AG04449 (cell line): ENCODE data around the gene MGP.

Experiments used
- CTCF ChIA-PET: fragments of 350-600 bp; formaldehyde crosslinking; extraction: SDS; loops from one replicate; lab custom pipeline; 2021; ENCODE audit warnings: antibody characterized with exemption; lab: Yijun Ruan, JAX
- POLR2A ChIA-PET: fragments of 400-600, 350-600 bp; formaldehyde crosslinking; extraction: SDS; loops from one replicate; lab custom pipeline; 2020; ENCODE audit warnings: antibody characterized with exemption, inconsistent platforms; lab: Yijun Ruan, JAX
- DNase-seq: peaks from one replicate; pipeline ENCODE4 v3.0.0-alpha.2; 2010; ENCODE audit warnings: low read depth, low spot score
- H3K4me3 ChIP-seq: 2 replicates; pipeline ENCODE4 v1.5.1; 2011; ENCODE audit warnings: low read depth, mild to moderate bottlenecking, control low read depth, low read length
- CTCF ChIP-seq: IDR thresholded peaks from one replicate; pipeline ENCODE4 v1.5.1; 2011; ENCODE audit warnings: mild to moderate bottlenecking, moderate library complexity, low read length, control low read depth, inconsistent platforms; ENCODE audit not compliant: insufficient read depth; ENCODE audit errors: missing control alignments

The MGP gene

GRCh38 chr12:14844401-14844800 lies 41.3 kb downstream of the MGP start:
- CTCF ChIA-PET, result interaction anchor here (0.8 to 12.7 kb wide), 15 partner anchors 9 to 334 kb away, joined by 3 to 179 read pairs (median 4); a partner anchor contains a TSS
- no peak overlapping the region for H3K4me3 ChIP-seq
- no peak for DNase-seq
- TF ChIP-seq CTCF, result no peak
- POLR2A ChIA-PET, result no interaction called here

GRCh38 chr12:14843425-14843887 lies 42.2 kb downstream of the MGP start, which contains the start of gene ART4:
Gene ART4, minus strand, starts transcription at chr12:14843526. Its CDS starts 413 bp downstream, at chr12:14843113.
- no peak for DNase-seq
- no peak for TF ChIP-seq CTCF
- CTCF ChIA-PET, result interaction anchor here (1.3 to 12.7 kb wide), 5 partner anchors 15 to 378 kb away, joined by 3 to 179 read pairs (median 4); partner anchors contain the start of gene RERG
- H3K4me3 ChIP-seq, result no peak within 1 kb of the TSS
- POLR2A ChIA-PET, result no interaction called here

- TF ChIP-seq CTCF, result no peak
- POLR2A ChIA-PET, result interaction anchor here (1.1 kb wide), 1 partner anchor 72 kb away, joined by 3 read pairs; no protein-coding TSS in a partner anchor
- DNase-seq, result no peak
- CTCF ChIA-PET, result interaction anchor here (1.6 to 12.7 kb wide), 2 partner anchors 151 to 379 kb away, joined by 5 to 179 read pairs; partner anchors contain the start of gene RERG
- H3K4me3 ChIP-seq, result no peak overlapping the region
Observed at GRCh38 chr12:14842315-14842714, 43.3 kb downstream of the MGP start.

GRCh38 chr12:14841761-14842160 lies 43.9 kb downstream of the MGP start:
- no peak for DNase-seq
- ChIA-PET POLR2A (interaction anchor here (1.1 kb wide), 1 partner anchor 72 kb away, joined by 3 read pairs; no protein-coding TSS in a partner anchor), CTCF (interaction anchor here (12.7 kb wide), 1 partner anchor 151 kb away, joined by 179 read pairs; no protein-coding TSS in a partner anchor)
- H3K4me3 ChIP-seq, result no peak overlapping the region
- no peak for TF ChIP-seq CTCF

- no peak for DNase-seq
- TF ChIP-seq CTCF, result no peak
- ChIA-PET POLR2A (no interaction called here), CTCF (interaction anchor here (1.3 to 1.5 kb wide), 2 partner anchors 155 to 381 kb away, joined by 4 to 5 read pairs; partner anchors contain the start of gene RERG)
- no peak overlapping the region for H3K4me3 ChIP-seq
Observed at GRCh38 chr12:14840616-14841015, 45.0 kb downstream of the MGP start.

- no peak for DNase-seq
- TF ChIP-seq CTCF, result no peak
- H3K4me3 ChIP-seq, result no peak overlapping the region
- CTCF ChIA-PET, result interaction anchor here (1.3 to 1.5 kb wide), 2 partner anchors 156 to 382 kb away, joined by 4 to 5 read pairs; partner anchors contain the start of gene RERG
- POLR2A ChIA-PET, result no interaction called here
Observed at GRCh38 chr12:14839262-14839661, 46.4 kb downstream of the MGP start.
